Renal cortical epithelial cell (primary cell): ENCODE data around the gene WNT5A. TPM values are rescaled to one million over a fixed set of nuclear protein-coding genes. Genes with fewer than 3 reads are reported as not detected.

ENCODE experiments used
- DNase-seq: peaks from one replicate; pipeline ENCODE4 v3.0.0-alpha.2; 2011; ENCODE audit warnings: low read depth
- total RNA-seq: library from RNA; depleted of rRNA; stranded (reverse); fragments of >200 nt; gene quantifications from 2 replicates; pipeline ENCODE4 v1.2.3, GENCODE V29; 2014

WNT5A gene
- total RNA-seq, 1 donor from 2014 or later, result 32.2 TPM

- no peak for DNase-seq
Measured at GRCh38 chr3:55505776-55506175, 18.7 kb upstream of the WNT5A start.

GRCh38 chr3:55505102-55505501 is 18.0 kb upstream of the WNT5A start:
- DNase-seq, result peak; percentile 77

GRCh38 chr3:55501905-55502304 is 14.8 kb upstream of the WNT5A start:
- no peak for DNase-seq

GRCh38 chr3:55500555-55501330 is 13.6 kb upstream of the WNT5A start:
- peak; percentile 74 for DNase-seq

GRCh38 chr3:55498520-55498919 is 11.4 kb upstream of the WNT5A start:
- no peak for DNase-seq

GRCh38 chr3:55497250-55497649 is 10.1 kb upstream of the WNT5A start:
- DNase-seq, result no peak

GRCh38 chr3:55494976-55495375 is 7.9 kb upstream of the WNT5A start:
- no peak for DNase-seq

GRCh38 chr3:55492976-55493375 is 5.9 kb upstream of the WNT5A start:
- DNase-seq, result no peak

- no peak for DNase-seq
Measured at GRCh38 chr3:55491296-55491816, 4.2 kb upstream of the WNT5A start.

GRCh38 chr3:55490276-55490913 is 3.3 kb upstream of the WNT5A start:
- no peak for DNase-seq

- no peak for DNase-seq
Measured at GRCh38 chr3:55489798-55490132, 2.7 kb upstream of the WNT5A start.

GRCh38 chr3:55488398-55489055 is 1.4 kb upstream of the WNT5A start:
- DNase-seq, result peak; percentile 60

- peak; percentile 49 for DNase-seq
Measured at GRCh38 chr3:55487381-55488241, 505 bp upstream of the WNT5A start.

- peak; percentile 36 for DNase-seq
Measured at GRCh38 chr3:55486101-55486856, 827 bp downstream of the WNT5A start.

- DNase-seq, result peak; percentile 43
Measured at GRCh38 chr3:55484801-55485791, 2.0 kb downstream of the WNT5A start.

- no peak for DNase-seq
Measured at GRCh38 chr3:55484191-55484689, 2.9 kb downstream of the WNT5A start.

- no peak for DNase-seq
Measured at GRCh38 chr3:55483196-55484095, 3.7 kb downstream of the WNT5A start.

GRCh38 chr3:55482496-55483195 is 4.5 kb downstream of the WNT5A start:
- no peak for DNase-seq
